ENCODE data around the gene GIMAP8.
"Not testable (repeated sequence)": the region's sequence is repeated elsewhere in the genome, so short reads cannot be mapped to it uniquely, and the experiment has no call there.

Gene GIMAP8

GRCh38 chr7:150471886-150472285, 21.5 kb downstream of the GIMAP8 start:
- no peak for DNase-seq

GRCh38 chr7:150473902-150474301, 23.5 kb downstream of the GIMAP8 start:
- DNase-seq = no peak

- no peak for DNase-seq
These were observed 25.9 kb downstream of the GIMAP8 start for GRCh38 chr7:150476285-150476684.

GRCh38 chr7:150476819-150477631, 26.6 kb downstream of the GIMAP8 start:
- DNase-seq = no peak

GRCh38 chr7:150479023-150479716, 28.7 kb downstream of the GIMAP8 start:
- no peak for DNase-seq

GRCh38 chr7:150481186-150481920, 30.9 kb downstream of the GIMAP8 start:
- no peak for DNase-seq

- DNase-seq = no peak
These were observed 31.5 kb downstream of the GIMAP8 start for GRCh38 chr7:150481922-150482321.

- DNase-seq = not testable (repeated sequence)
These were observed 33.1 kb downstream of the GIMAP8 start for GRCh38 chr7:150483514-150483913.

- DNase-seq = not testable (repeated sequence)
These were observed 33.6 kb downstream of the GIMAP8 start for GRCh38 chr7:150484071-150484470.

GRCh38 chr7:150487625-150488024, 37.2 kb downstream of the GIMAP8 start:
- no peak for DNase-seq

- DNase-seq = no peak
These were observed 39.4 kb downstream of the GIMAP8 start for GRCh38 chr7:150489782-150490181.

GRCh38 chr7:150493442-150493841, 43.0 kb downstream of the GIMAP8 start:
- not testable (repeated sequence) for DNase-seq

- no peak for DNase-seq
These were observed 52.1 kb downstream of the GIMAP8 start for GRCh38 chr7:150502519-150502918.

GRCh38 chr7:150503155-150503554, 52.7 kb downstream of the GIMAP8 start:
- no peak for DNase-seq

GRCh38 chr7:150503581-150503980, 53.2 kb downstream of the GIMAP8 start:
- no peak for DNase-seq

- no peak for DNase-seq
These were observed 57.6 kb downstream of the GIMAP8 start for GRCh38 chr7:150507947-150508602.

GRCh38 chr7:150511048-150511447, 60.6 kb downstream of the GIMAP8 start:
- no peak for DNase-seq

- DNase-seq = no peak
These were observed 63.3 kb downstream of the GIMAP8 start for GRCh38 chr7:150513758-150514157.

GRCh38 chr7:150514748-150515222, 64.4 kb downstream of the GIMAP8 start, which contains the start of gene GIMAP7:
Gene GIMAP7, plus strand, starts transcription at chr7:150514872. Its CDS starts 5,103 bp downstream, at chr7:150519975.
- no peak for DNase-seq

GRCh38 chr7:150515248-150516147, 65.1 kb downstream of the GIMAP8 start:
- DNase-seq = no peak

GRCh38 chr7:150516956-150517745, 66.7 kb downstream of the GIMAP8 start:
- DNase-seq = no peak

All from NCI-H187 treated with DMSO at 0.1 percent for 48 hours (cell line).